Fibroblast of the aortic adventitia (primary cell): ENCODE results near the gene NAPG. TPM values are rescaled to one million over a fixed set of nuclear protein-coding genes. Genes with fewer than 3 reads are reported as not detected.
"Not testable (repeated sequence)": the region's sequence is repeated elsewhere in the genome, so short reads cannot be mapped to it uniquely, and the experiment has no call there.

Experiments used
- DNase-seq: peaks from one replicate; pipeline ENCODE4 v3.0.0-alpha.2; 2010; ENCODE audit warnings: low read depth
- H3K4me3 ChIP-seq: 2 replicates; pipeline ENCODE4 v1.5.1; 2011; ENCODE audit warnings: low read depth, mild to moderate bottlenecking, control low read depth, low read length, moderate library complexity
- total RNA-seq: library from RNA; depleted of rRNA; stranded (reverse); fragments of >200 nt; gene quantifications from 2 replicates; pipeline ENCODE4 v1.2.3, GENCODE V29; 2012; ENCODE audit warnings: low replicate concordance
- TF ChIP-seq, protein P1 (sequence below): IDR thresholded peaks from 2 replicates; pipeline ENCODE4 v1.5.1; 2011; ENCODE audit warnings: mild to moderate bottlenecking, low read length, control low read depth, inconsistent platforms; ENCODE audit not compliant: insufficient read depth

The NAPG gene
- total RNA-seq, 1 donor: 44.6 TPM

- no peak for DNase-seq
- TF ChIP-seq, protein P1, sequence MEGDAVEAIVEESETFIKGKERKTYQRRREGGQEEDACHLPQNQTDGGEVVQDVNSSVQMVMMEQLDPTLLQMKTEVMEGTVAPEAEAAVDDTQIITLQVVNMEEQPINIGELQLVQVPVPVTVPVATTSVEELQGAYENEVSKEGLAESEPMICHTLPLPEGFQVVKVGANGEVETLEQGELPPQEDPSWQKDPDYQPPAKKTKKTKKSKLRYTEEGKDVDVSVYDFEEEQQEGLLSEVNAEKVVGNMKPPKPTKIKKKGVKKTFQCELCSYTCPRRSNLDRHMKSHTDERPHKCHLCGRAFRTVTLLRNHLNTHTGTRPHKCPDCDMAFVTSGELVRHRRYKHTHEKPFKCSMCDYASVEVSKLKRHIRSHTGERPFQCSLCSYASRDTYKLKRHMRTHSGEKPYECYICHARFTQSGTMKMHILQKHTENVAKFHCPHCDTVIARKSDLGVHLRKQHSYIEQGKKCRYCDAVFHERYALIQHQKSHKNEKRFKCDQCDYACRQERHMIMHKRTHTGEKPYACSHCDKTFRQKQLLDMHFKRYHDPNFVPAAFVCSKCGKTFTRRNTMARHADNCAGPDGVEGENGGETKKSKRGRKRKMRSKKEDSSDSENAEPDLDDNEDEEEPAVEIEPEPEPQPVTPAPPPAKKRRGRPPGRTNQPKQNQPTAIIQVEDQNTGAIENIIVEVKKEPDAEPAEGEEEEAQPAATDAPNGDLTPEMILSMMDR: no peak
- H3K4me3 ChIP-seq: peak overlapping the region; percentile 98
Observed at GRCh38 chr18:10526561-10526949, 728 bp downstream of the NAPG start.

- TF ChIP-seq, protein P1: no peak
- no peak for DNase-seq
- no peak overlapping the region for H3K4me3 ChIP-seq
Observed at GRCh38 chr18:10528439-10528838, 2.6 kb downstream of the NAPG start.

- TF ChIP-seq, protein P1: no peak
- no peak overlapping the region for H3K4me3 ChIP-seq
- no peak for DNase-seq
Observed at GRCh38 chr18:10530002-10530401, 4.2 kb downstream of the NAPG start.

GRCh38 chr18:10530852-10531251 lies 5.0 kb downstream of the NAPG start:
- no peak overlapping the region for H3K4me3 ChIP-seq
- DNase-seq: peak; percentile 37
- TF ChIP-seq, protein P1: no peak

DNA sequence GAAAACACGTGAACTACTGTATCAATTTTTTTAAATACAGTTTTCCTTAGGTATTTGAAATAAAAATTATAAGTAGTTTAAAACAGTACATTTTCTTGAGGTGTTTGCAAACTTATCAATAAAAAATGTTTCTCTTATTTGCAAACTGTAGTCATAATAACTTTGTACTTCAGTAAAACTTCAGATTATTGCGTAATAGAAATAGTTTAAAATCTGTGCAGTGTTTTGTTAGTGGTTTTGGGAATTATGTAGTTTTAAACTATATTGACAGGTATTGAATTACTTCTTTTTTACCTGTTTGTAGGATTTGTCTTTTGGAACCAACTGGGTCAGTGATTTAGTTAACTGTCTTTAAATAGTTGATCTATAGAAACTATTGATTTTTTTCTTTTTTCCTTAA lies 7.3 kb downstream of the NAPG start:
- H3K4me3 ChIP-seq: no peak overlapping the region
- DNase-seq: no peak
- TF ChIP-seq, protein P1: no peak

DNA sequence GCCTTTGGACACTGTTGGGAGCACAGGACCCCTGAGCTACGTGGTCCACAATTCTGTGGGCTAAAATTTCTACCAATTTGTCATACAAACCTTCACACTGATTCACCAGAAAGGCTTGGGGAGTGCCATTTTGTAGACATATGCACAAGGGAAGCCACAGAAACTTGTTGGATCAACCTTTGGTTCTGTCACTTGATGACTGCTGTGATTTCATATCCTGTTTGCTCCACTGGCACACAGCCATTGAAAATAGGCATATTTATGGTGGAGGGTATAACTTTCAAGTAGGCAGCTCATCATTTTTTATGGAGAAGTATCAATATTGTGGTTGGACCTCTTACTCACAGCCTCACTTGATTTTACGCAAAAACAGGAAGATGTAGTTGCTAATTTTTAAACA lies 10.5 kb downstream of the NAPG start:
- TF ChIP-seq, protein P1: no peak
- DNase-seq: no peak
- no peak overlapping the region for H3K4me3 ChIP-seq

DNA sequence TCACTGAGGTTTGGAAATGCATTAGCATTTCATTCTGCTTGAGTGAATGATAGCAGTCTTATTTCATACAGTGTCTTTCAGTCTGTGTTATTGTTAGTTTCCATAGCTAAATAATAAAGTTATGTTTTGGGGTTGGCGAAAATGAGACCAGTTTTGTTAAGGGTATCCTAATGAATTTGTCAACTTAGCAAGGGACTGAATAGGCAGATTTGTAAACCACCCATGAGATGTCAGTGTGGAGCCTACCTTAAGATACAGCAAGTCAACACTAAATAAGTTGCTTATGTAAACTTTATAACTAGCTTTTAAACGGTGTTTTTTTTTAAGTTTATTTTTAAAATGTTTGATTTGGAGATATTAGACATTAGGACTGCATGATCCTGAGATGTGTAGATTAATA lies 11.9 kb downstream of the NAPG start:
- H3K4me3 ChIP-seq: no peak overlapping the region
- TF ChIP-seq, protein P1: no peak

DNA sequence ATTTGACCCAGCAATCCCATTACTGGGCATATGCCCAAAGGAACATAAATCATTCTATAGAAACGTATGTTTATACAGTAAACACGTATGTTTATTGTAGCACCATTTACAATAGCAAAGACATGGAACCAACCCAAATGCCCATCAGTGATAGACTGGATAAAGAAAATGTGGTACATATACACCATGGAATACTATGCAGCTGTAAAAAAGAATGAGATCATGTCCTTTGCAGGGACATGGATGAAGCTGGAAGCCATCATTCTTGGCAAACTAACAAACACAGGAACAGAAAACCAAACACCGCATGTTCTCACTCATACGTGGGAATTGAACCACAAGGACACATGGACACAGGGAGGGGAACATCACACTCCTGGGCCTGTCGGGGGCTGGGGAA lies 13.3 kb downstream of the NAPG start:
- H3K4me3 ChIP-seq, DNase-seq: not testable (repeated sequence)

More for the DNA sequence above, 11.9 kb downstream of the NAPG start:
- no peak for DNase-seq
